Kidney (tissue), 14 donors: ENCODE data around the gene SCGB3A1. TPM values are rescaled to one million over a fixed set of nuclear protein-coding genes. Genes with fewer than 3 reads are reported as not detected.

Experiments used
- DNase-seq, 5 donors: peaks; one replicate each; pipeline ENCODE4 v3.0.0-alpha.2; 2013 to 2020
- FAIRE-seq: peaks from 2 replicates; lab custom pipeline; 2012; peaks lifted over from hg19 to GRCh38; lab: Jason Lieb, UNC
- H3K27ac ChIP-seq, 2 donors: one replicate each; pipeline ENCODE4 v1.7.0; 2013; ENCODE audit warnings: low read depth in 2 of 2, low read length in 2 of 2, inconsistent platforms in 1 of 2
- H3K27me3 ChIP-seq: one replicate; pipeline ENCODE4 v1.7.1; 2013; ENCODE audit warnings: low read length, inconsistent platforms; ENCODE audit not compliant: control insufficient read depth, insufficient read depth
- H3K36me3 ChIP-seq, 3 donors: one replicate each; pipeline versions ENCODE4 v1.7.0 to v1.7.1; 2013; ENCODE audit warnings: low read length in 3 of 3, control low read depth in 1 of 3, inconsistent platforms in 1 of 3; ENCODE audit not compliant: insufficient read depth in 3 of 3, control insufficient read depth in 2 of 3
- H3K4me1 ChIP-seq, 3 donors: one replicate each; pipeline versions ENCODE4 v1.7.0 to v1.7.1; 2013; ENCODE audit warnings: low read length in 3 of 3, inconsistent platforms in 1 of 3, low read depth in 1 of 3; ENCODE audit not compliant: control insufficient read depth in 2 of 3, insufficient read depth in 2 of 3
- H3K4me3 ChIP-seq, 3 donors: one replicate each; pipeline versions ENCODE4 v1.7.0 to v1.8.1; 2013; ENCODE audit warnings: low read length in 3 of 3, control low read depth in 1 of 3, inconsistent platforms in 1 of 3
- H3K9ac ChIP-seq, 3 donors: one replicate each; pipeline versions ENCODE4 v1.7.0 to v1.7.1; 2013; ENCODE audit warnings: low read length in 3 of 3, control low read depth in 1 of 3, inconsistent platforms in 1 of 3
- H3K9me3 ChIP-seq, 3 donors: one replicate each; pipeline versions ENCODE4 v1.7.0 to v1.7.1; 2013; ENCODE audit warnings: low read length in 3 of 3, control low read depth in 1 of 3, inconsistent platforms in 1 of 3; ENCODE audit not compliant: control insufficient read depth in 2 of 3, insufficient read depth in 1 of 3
- intact Hi-C: fragments of 100-400 bp; cut with DNase I; formaldehyde crosslinking; loops from one replicate; pipeline ENCODE4 v1.11.1; 2022
- polyA plus RNA-seq: library from polyadenylated mRNA; stranded (reverse); fragments of 350-450 nt; fragmentation: Illumina TruSeq; extraction: RNeasy Lipid Tissue Mini Kit (QIAGEN cat#74804); gene quantifications from one replicate; pipeline ENCODE4 v1.2.3, GENCODE V29; 2014; ENCODE audit warnings: low read depth, low replicate concordance; ENCODE audit not compliant: insufficient read depth
- total RNA-seq: library from RNA; stranded (reverse); fragmentation: NEBNext Ultra II Directional; extraction: Animal tissue kit (Norgen Biotek cat#: 25700); gene quantifications from one replicate; pipeline ENCODE4 v1.2.1, GENCODE V29; 2021
- TF ChIP-seq, protein P1 (sequence below): IDR thresholded peaks from 3 replicates; pipeline ENCODE4 v1.5.1; 2012; ENCODE audit warnings: mild to moderate bottlenecking, moderate library complexity, borderline replicate concordance; ENCODE audit not compliant: insufficient read depth; ENCODE audit errors: extremely low read depth
- donor health status: control.
- donor health status: control.
- donor health status: control.
- donor health status: control.
- donor health status: control.
- donor health status: DM: yes; HTN: yes; CAD: no.
- donor health status: Normal renal cell carcinoma (clear cell type).

SCGB3A1 gene
- total and polyA plus RNA-seq, 2 donors from 2014 or later: 1.1 to 2.3 TPM

DNA sequence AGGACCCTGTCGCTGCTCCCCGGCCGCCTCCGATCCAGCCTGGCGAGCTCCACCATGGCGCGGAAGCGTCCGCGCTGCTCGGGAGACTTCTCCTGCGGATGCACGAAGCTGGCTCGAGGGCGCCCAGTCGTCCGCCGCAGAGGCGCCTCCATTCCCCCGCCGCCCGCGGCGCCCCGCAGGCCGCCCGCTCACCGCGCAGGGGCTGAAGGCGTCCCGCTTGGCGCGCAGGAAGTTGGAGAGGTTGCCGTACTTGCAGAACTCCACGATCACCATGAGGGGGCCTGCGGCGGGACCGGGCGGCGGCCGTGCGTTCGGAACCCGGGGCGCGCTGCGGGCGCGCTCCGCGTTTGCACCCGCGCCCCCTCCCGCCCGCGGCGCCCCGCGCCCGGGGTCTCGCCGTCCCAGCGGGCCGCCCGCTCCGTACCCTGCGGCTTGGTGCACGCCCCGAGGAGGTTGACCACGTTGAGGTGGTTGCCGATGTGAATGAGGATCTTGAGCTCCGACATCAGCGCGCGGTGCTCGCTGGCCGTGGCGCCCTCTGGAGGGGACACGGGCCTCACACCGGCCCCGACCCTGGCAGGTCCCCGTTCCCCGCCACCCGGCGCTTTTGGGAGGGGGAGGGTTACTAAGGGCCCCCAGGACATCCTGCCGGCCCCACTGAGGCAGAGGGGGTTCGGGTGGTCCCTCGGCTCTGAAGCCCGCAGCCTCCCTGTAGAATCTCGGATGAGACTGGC, 27.7 kb upstream of the SCGB3A1 start:
- FAIRE-seq: no peak
- Histone ChIP-seq H3K4me1 (peaks cover 0 to 2% (median 0%) of the 10 kb centered on the region in 3 donors), H3K27me3 (no peaks in the 10 kb centered on the region), H3K4me3 (no peak overlapping the region), H3K27ac (no peak overlapping the region), H3K9ac (no peak overlapping the region), H3K9me3 (no peaks in the 10 kb centered on the region), H3K36me3 (no peaks in the 10 kb centered on the region)
- intact Hi-C loops: no loop called here
- DNase-seq: peak in 4 of 5 donors; percentile 61 to 80 (median 72)
- TF ChIP-seq, protein P1, sequence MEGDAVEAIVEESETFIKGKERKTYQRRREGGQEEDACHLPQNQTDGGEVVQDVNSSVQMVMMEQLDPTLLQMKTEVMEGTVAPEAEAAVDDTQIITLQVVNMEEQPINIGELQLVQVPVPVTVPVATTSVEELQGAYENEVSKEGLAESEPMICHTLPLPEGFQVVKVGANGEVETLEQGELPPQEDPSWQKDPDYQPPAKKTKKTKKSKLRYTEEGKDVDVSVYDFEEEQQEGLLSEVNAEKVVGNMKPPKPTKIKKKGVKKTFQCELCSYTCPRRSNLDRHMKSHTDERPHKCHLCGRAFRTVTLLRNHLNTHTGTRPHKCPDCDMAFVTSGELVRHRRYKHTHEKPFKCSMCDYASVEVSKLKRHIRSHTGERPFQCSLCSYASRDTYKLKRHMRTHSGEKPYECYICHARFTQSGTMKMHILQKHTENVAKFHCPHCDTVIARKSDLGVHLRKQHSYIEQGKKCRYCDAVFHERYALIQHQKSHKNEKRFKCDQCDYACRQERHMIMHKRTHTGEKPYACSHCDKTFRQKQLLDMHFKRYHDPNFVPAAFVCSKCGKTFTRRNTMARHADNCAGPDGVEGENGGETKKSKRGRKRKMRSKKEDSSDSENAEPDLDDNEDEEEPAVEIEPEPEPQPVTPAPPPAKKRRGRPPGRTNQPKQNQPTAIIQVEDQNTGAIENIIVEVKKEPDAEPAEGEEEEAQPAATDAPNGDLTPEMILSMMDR: no peak

DNA sequence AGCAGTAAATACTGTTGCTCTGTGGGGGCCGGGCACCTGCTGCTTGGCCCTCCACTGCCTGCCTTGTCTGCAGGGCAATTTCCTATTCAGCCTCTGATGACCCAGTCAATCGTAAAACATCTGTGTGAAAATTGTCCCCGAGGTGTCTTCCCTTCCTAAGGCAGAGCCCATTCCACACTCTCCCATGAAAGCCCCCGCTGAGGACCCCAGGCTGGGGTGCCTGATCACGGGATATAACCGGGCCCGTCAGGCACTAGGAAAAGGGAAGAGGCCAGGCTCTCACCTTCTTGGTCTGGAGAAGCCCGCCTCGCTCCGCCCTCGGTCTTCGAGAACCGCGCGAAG, 27.2 kb upstream of the SCGB3A1 start:
- intact Hi-C loops: no loop called here
- no peak overlapping the region for H3K27ac ChIP-seq
- no peaks in the 10 kb centered on the region for H3K9me3 ChIP-seq
- peaks cover 0 to 2% (median 0%) of the 10 kb centered on the region in 3 donors for H3K4me1 ChIP-seq
- H3K4me3 ChIP-seq: no peak overlapping the region
- H3K36me3 ChIP-seq: no peaks in the 10 kb centered on the region
- no peaks in the 10 kb centered on the region for H3K27me3 ChIP-seq
- DNase-seq (no peak), FAIRE-seq (no peak)
- TF ChIP-seq, protein P1: no peak
- H3K9ac ChIP-seq: no peak overlapping the region

DNA sequence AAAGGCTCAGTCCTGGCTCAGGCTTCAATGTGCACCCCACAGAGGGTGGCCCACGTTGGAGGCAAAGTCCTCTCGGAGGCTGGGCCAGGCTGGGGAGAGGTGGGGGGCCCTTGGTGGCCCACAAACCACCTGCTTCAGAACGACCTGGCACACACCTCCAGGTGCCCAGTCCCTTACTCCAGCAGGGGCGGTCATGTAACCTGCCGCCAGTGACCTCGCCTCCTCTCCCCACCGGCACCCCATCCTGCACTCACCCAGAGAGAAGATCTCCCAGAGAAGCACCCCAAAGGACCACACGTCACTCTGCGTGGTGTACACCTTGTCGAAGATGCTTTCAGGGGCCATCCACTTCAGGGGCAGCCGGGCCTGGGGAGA, 22.5 kb upstream of the SCGB3A1 start:
- Histone ChIP-seq H3K9me3 (no peaks in the 10 kb centered on the region), H3K4me1 (peaks cover 0 to 2% (median 0%) of the 10 kb centered on the region in 3 donors), H3K36me3 (no peaks in the 10 kb centered on the region), H3K27me3 (no peaks in the 10 kb centered on the region), H3K27ac (no peak overlapping the region), H3K9ac (no peak overlapping the region), H3K4me3 (no peak overlapping the region)
- TF ChIP-seq, protein P1: no peak
- no peak for FAIRE-seq
- no peak for DNase-seq
- intact Hi-C loops: no loop called here
